ENCODE measurements around the gene OSGIN1. TPM values are rescaled to one million over a fixed set of nuclear protein-coding genes. Genes with fewer than 3 reads are reported as not detected.

Gene OSGIN1
- total RNA-seq, 2 donors from 2014 or later = 9.4 to 11.9 TPM

GRCh38 chr16:83964684-83965443, 11.8 kb downstream of the OSGIN1 start:
- no peak overlapping the region for H3K9ac ChIP-seq (ENCODE audit: low read depth in 2 of 2, low read length in 2 of 2)
- H3K36me3 ChIP-seq = no peaks in the 10 kb centered on the region
- no peaks in the 10 kb centered on the region for H3K4me1 ChIP-seq
- H3K9me3 ChIP-seq = no peaks in the 10 kb centered on the region
- H3K4me3 ChIP-seq = no peak overlapping the region
- TF ChIP-seq, protein P1, sequence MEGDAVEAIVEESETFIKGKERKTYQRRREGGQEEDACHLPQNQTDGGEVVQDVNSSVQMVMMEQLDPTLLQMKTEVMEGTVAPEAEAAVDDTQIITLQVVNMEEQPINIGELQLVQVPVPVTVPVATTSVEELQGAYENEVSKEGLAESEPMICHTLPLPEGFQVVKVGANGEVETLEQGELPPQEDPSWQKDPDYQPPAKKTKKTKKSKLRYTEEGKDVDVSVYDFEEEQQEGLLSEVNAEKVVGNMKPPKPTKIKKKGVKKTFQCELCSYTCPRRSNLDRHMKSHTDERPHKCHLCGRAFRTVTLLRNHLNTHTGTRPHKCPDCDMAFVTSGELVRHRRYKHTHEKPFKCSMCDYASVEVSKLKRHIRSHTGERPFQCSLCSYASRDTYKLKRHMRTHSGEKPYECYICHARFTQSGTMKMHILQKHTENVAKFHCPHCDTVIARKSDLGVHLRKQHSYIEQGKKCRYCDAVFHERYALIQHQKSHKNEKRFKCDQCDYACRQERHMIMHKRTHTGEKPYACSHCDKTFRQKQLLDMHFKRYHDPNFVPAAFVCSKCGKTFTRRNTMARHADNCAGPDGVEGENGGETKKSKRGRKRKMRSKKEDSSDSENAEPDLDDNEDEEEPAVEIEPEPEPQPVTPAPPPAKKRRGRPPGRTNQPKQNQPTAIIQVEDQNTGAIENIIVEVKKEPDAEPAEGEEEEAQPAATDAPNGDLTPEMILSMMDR (IDR thresholded peaks at IDR 0.05) = no peak
- intact Hi-C loops (cut with DNase I) = loop anchor here (5.0 to 10.0 kb wide), 3 partner anchors 97 to 520 kb away; partner anchors contain the start of gene TAF1C
- no peak for DNase-seq
- H3K27me3 ChIP-seq = peaks cover 11% of the 10 kb centered on the region
- H3K27ac ChIP-seq = no peak overlapping the region

GRCh38 chr16:83965444-83966152, 12.6 kb downstream of the OSGIN1 start:
- no peak for DNase-seq
- Histone ChIP-seq H3K27ac (no peak overlapping the region), H3K9ac (ENCODE audit: low read depth in 2 of 2, low read length in 2 of 2) (no peak overlapping the region), H3K9me3 (no peaks in the 10 kb centered on the region), H3K27me3 (peaks cover 13% of the 10 kb centered on the region), H3K4me3 (no peak overlapping the region), H3K36me3 (no peaks in the 10 kb centered on the region), H3K4me1 (no peaks in the 10 kb centered on the region)
- intact Hi-C loops (cut with DNase I) = loop anchor here (5.0 to 10.0 kb wide), 3 partner anchors 97 to 519 kb away; partner anchors contain the start of gene TAF1C
- TF ChIP-seq, protein P1 (IDR thresholded peaks at IDR 0.05) = no peak

DNA sequence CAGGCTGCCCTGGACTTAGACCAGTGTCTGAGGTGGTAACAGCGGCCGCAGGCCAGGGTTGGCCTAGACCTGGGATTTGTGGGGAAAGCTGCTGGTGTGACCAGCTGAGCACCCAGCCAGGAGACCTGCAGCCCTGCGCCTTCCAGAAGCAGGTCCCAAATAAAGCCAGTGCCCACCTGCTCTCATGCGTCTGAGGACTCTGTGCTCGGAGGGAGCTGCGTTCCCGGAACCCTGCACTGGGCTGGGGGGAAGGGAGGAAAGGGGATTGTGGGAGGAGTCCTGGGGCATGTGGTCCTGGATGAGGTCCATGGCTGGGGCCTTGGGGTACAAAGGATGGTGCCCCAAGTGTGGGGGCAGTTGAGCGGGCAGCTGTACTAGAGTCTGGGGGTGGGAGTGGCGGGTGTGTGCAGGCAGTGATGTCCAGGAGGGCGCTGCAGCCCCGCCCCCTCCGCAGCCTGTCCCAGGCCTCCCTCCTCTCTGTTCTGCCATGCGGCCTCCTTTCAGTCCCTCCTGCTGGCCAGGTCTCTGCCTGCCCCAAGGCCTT, 13.2 kb downstream of the OSGIN1 start:
- H3K36me3 ChIP-seq = no peaks in the 10 kb centered on the region
- no peaks in the 10 kb centered on the region for H3K4me1 ChIP-seq
- intact Hi-C loops (cut with DNase I) = loop anchor here (5.0 to 10.0 kb wide), 3 partner anchors 96 to 519 kb away; partner anchors contain the start of gene TAF1C

DNA sequence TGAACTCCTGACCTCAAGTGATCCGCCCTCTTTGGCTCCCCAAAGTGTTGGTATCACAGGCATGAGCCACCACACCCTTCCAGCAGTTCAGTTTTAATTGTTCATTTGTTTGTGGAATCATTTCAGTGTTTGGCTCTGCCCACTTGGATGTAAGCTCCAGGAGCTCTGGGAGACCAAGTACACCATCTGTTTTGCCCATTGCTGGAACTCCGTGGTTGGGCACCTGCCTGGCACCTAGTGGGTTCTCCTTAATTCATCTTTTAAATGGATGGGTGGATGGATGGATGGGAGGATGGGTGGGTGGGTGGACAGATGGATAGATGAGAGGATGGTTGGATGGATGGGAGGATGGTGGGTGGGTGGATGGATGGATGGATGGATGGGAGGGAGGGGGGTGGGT, 14.1 kb downstream of the OSGIN1 start:
- H3K9ac ChIP-seq (ENCODE audit: low read depth in 2 of 2, low read length in 2 of 2) = no peak overlapping the region
- H3K4me1 ChIP-seq = no peaks in the 10 kb centered on the region
- peaks cover 13% of the 10 kb centered on the region for H3K27me3 ChIP-seq
- H3K36me3 ChIP-seq = no peaks in the 10 kb centered on the region
- DNase-seq = no peak
- H3K27ac ChIP-seq = no peak overlapping the region
- no peak overlapping the region for H3K4me3 ChIP-seq
- no peaks in the 10 kb centered on the region for H3K9me3 ChIP-seq
- TF ChIP-seq, protein P1 (IDR thresholded peaks at IDR 0.05) = no peak
- intact Hi-C loops (cut with DNase I) = loop anchor here (5.0 to 10.0 kb wide), 3 partner anchors 95 to 518 kb away; partner anchors contain the start of gene TAF1C

More for the DNA sequence above, 13.2 kb downstream of the OSGIN1 start:
- DNase-seq = no peak
- Histone ChIP-seq H3K9ac (ENCODE audit: low read depth in 2 of 2, low read length in 2 of 2) (no peak overlapping the region), H3K27me3 (peaks cover 13% of the 10 kb centered on the region), H3K9me3 (no peaks in the 10 kb centered on the region), H3K4me3 (no peak overlapping the region), H3K27ac (no peak overlapping the region)
- TF ChIP-seq, protein P1 (IDR thresholded peaks at IDR 0.05) = no peak

GRCh38 chr16:83967838-83968305, 14.8 kb downstream of the OSGIN1 start, which contains the start of gene NECAB2:
TSS of gene NECAB2 (plus strand) at chr16:83968244. CDS start at chr16:83968649, 405 bp downstream.
- Histone ChIP-seq H3K4me1 (no peaks in the 10 kb centered on the region), H3K9me3 (no peaks in the 10 kb centered on the region), H3K4me3 (peak within 1 kb of the TSS; percentile 22), H3K36me3 (no peaks in the 10 kb centered on the region), H3K27ac (no peak within 1 kb of the TSS), H3K9ac (ENCODE audit: low read depth in 2 of 2, low read length in 2 of 2) (no peak within 1 kb of the TSS), H3K27me3 (peaks cover 13% of the 10 kb centered on the region)
- intact Hi-C loops (cut with DNase I) = loop anchor here (5.0 to 10.0 kb wide), 3 partner anchors 94 to 517 kb away; partner anchors contain the start of gene TAF1C
- no peak for DNase-seq
- TF ChIP-seq, protein P1 (IDR thresholded peaks at IDR 0.05) = peak; percentile 44

Data from colonic mucosa (tissue), 4 donors.